Measurements from ENCODE around the gene EXOC4. TPM values are rescaled to one million over a fixed set of nuclear protein-coding genes. Genes with fewer than 3 reads are reported as not detected.
"Not testable (repeated sequence)": the region's sequence is repeated elsewhere in the genome, so short reads cannot be mapped to it uniquely, and the experiment has no call there.

Gene EXOC4
- total RNA-seq, 1 experiment from 2014 or later: 71.0 TPM

GRCh38 chr7:133987582-133987981 lies 734.7 kb downstream of the EXOC4 start:
- in situ Hi-C loops (cut with HindIII; ENCODE audit: low pct_unique_long_range_greater_than_20kb, low sequenced_read_pairs) (no loop called here), intact Hi-C loops (cut with micrococcal nuclease; ENCODE audit: unreplicated experiment) (no loop called here)
- ChIA-PET POLR2A (no interaction called here), CTCF (no interaction called here)
- H3K9me3 ChIP-seq (ENCODE audit: control insufficient read depth, insufficient read depth, low read depth, low read length): no peaks in the 10 kb centered on the region
- TF ChIP-seq POLR2AphosphoS5 (IDR thresholded peaks at IDR 0.05; ENCODE audit: low read depth, low read length) (no peak), SIN3A (IDR thresholded peaks at IDR 0.05; ENCODE audit: borderline replicate concordance, insufficient read depth, low read depth, low read length) (no peak)
- no peak for DNase-seq (ENCODE audit: low read depth, low spot score)
- H3K36me3 ChIP-seq (ENCODE audit: control insufficient read depth, insufficient read depth, low read length): no peaks in the 10 kb centered on the region
- ATAC-seq: no peak
- no peak overlapping the region for H3K27ac ChIP-seq (ENCODE audit: low read length)
- H3K27me3 ChIP-seq (ENCODE audit: control insufficient read depth, insufficient read depth, low read length): no peaks in the 10 kb centered on the region
- H3K4me3 ChIP-seq (ENCODE audit: low read depth in 2 of 2, low read length in 2 of 2): no peak overlapping the region
- H3K4me1 ChIP-seq (ENCODE audit: control insufficient read depth, insufficient read depth, low read length): no peaks in the 10 kb centered on the region
- no TSS peak for BruUV-seq (replicated peaks)

- no TSS peak for BruUV-seq (replicated peaks)
- POLR2A ChIA-PET: no interaction called here
- DNase-seq (ENCODE audit: low read depth, low spot score) (no peak), ATAC-seq (no peak)
- in situ Hi-C loops (cut with HindIII; ENCODE audit: low pct_unique_long_range_greater_than_20kb, low sequenced_read_pairs) (no loop called here), intact Hi-C loops (cut with micrococcal nuclease; ENCODE audit: unreplicated experiment) (no loop called here)
- H3K4me1 ChIP-seq (ENCODE audit: control insufficient read depth, insufficient read depth, low read length): no peaks in the 10 kb centered on the region
- no peak for TF ChIP-seq CTCF (IDR thresholded peaks at IDR 0.05)
- no peak for TF ChIP-seq TCF7L2 (IDR thresholded peaks at IDR 0.05; ENCODE audit: low read depth, low read length)
- TF ChIP-seq SIN3A (IDR thresholded peaks at IDR 0.05; ENCODE audit: borderline replicate concordance, insufficient read depth, low read depth, low read length): no peak
- no peak for TF ChIP-seq POLR2AphosphoS5 (IDR thresholded peaks at IDR 0.05; ENCODE audit: low read depth, low read length)
- TF ChIP-seq REST (IDR thresholded peaks at IDR 0.05; ENCODE audit: insufficient read depth in 1 of 2, low read depth in 2 of 2, low read length in 1 of 2): no peak
- H3K4me3 ChIP-seq (ENCODE audit: low read depth in 2 of 2, low read length in 2 of 2): no peak overlapping the region
- CTCF ChIA-PET: no interaction called here
- H3K36me3 ChIP-seq (ENCODE audit: control insufficient read depth, insufficient read depth, low read length): no peaks in the 10 kb centered on the region
- H3K27me3 ChIP-seq (ENCODE audit: control insufficient read depth, insufficient read depth, low read length): no peaks in the 10 kb centered on the region
- H3K9me3 ChIP-seq (ENCODE audit: control insufficient read depth, insufficient read depth, low read depth, low read length): no peaks in the 10 kb centered on the region
- no peak overlapping the region for H3K27ac ChIP-seq (ENCODE audit: low read length)
Measured at GRCh38 chr7:133993547-133993946, 740.7 kb downstream of the EXOC4 start.

GRCh38 chr7:133994100-133994499 lies 741.2 kb downstream of the EXOC4 start:
- in situ Hi-C loops (cut with HindIII; ENCODE audit: low pct_unique_long_range_greater_than_20kb, low sequenced_read_pairs); H3K4me1 ChIP-seq (ENCODE audit: control insufficient read depth, insufficient read depth, low read length); H3K4me3 ChIP-seq (ENCODE audit: low read depth in 2 of 2, low read length in 2 of 2); POLR2A ChIA-PET; H3K27me3 ChIP-seq (ENCODE audit: control insufficient read depth, insufficient read depth, low read length); H3K27ac ChIP-seq (ENCODE audit: low read length); ATAC-seq; H3K9me3 ChIP-seq (ENCODE audit: control insufficient read depth, insufficient read depth, low read depth, low read length); BruUV-seq (replicated peaks); intact Hi-C loops (cut with micrococcal nuclease; ENCODE audit: unreplicated experiment); CTCF ChIA-PET; H3K36me3 ChIP-seq (ENCODE audit: control insufficient read depth, insufficient read depth, low read length); DNase-seq (ENCODE audit: low read depth, low spot score): not testable (repeated sequence)

All from Panc1 (cell line).